PC-3 (cell line): ENCODE measurements around the gene BSN. TPM values are rescaled to one million over a fixed set of nuclear protein-coding genes. Genes with fewer than 3 reads are reported as not detected.
"Not testable (repeated sequence)": the region's sequence is repeated elsewhere in the genome, so short reads cannot be mapped to it uniquely, and the experiment has no call there.

Source experiments
- ATAC-seq: fragments of 200-7000 bp; cut with Tn5 transposase; 2 replicates; pipeline ENCODE4 v1.9.1; 2020; ENCODE audit warnings: mild to moderate bottlenecking, moderate library complexity
- BruUV-seq: library from RNA; stranded (reverse); fragments of 400-500 nt; replicated peaks from 2 replicates; lab custom pipeline; 2021; lab: Mats Ljungman, UMichigan
- CTCF ChIA-PET: fragments of 300-600 bp; sonication (Branson Sonifier 250); formaldehyde crosslinking; loops from one replicate; lab custom pipeline; 2022; ENCODE audit warnings: antibody characterized with exemption; lab: Charles Lee
- POLR2A ChIA-PET: fragments of 300-600 bp; sonication (Branson Sonifier 250); formaldehyde crosslinking; loops from one replicate; lab custom pipeline; 2022; ENCODE audit warnings: antibody characterized with exemption; ENCODE audit not compliant: unreplicated experiment; lab: Charles Lee
- DNase-seq: peaks from one replicate; pipeline ENCODE4 v3.0.0-alpha.2; 2015
- H2AFZ ChIP-seq: fragments of 300-600 bp; sonication (generic); 2 replicates; pipeline ENCODE4 v1.6.0; 2016; ENCODE audit warnings: antibody characterized with exemption, low read length
- H3F3A ChIP-seq: fragments of 300-600 bp; sonication (generic); one replicate; pipeline ENCODE4 v1.6.0; 2017; ENCODE audit warnings: antibody characterized with exemption, low read length, control low read depth, mild to moderate bottlenecking; ENCODE audit not compliant: unreplicated experiment
- H3K27ac ChIP-seq: fragments of 300-600 bp; sonication (generic); 2 replicates; pipeline ENCODE4 v1.5.1; 2016; ENCODE audit warnings: mild to moderate bottlenecking, low read length
- H3K27me3 ChIP-seq: fragments of 300-600 bp; sonication (generic); 2 replicates; pipeline ENCODE4 v1.6.1; 2016; ENCODE audit warnings: low read length, mixed read lengths
- H3K36me3 ChIP-seq: fragments of 300-600 bp; sonication (generic); 2 replicates; pipeline ENCODE4 v1.6.1; 2016; ENCODE audit warnings: low read depth, mixed run types, low read length, mixed read lengths
- H3K4me1 ChIP-seq: fragments of 300-600 bp; sonication (generic); 2 replicates; pipeline ENCODE4 v1.5.1; 2016; ENCODE audit warnings: low read length; ENCODE audit not compliant: insufficient read depth
- H3K4me2 ChIP-seq: fragments of 300-600 bp; sonication (generic); 2 replicates; pipeline ENCODE4 v1.6.0; 2016; ENCODE audit warnings: low read length
- H3K4me3 ChIP-seq: fragments of 300-600 bp; sonication (generic); 2 replicates; pipeline ENCODE4 v1.5.1; 2016; ENCODE audit warnings: mild to moderate bottlenecking, low read length, mixed read lengths
- H3K79me2 ChIP-seq: fragments of 300-600 bp; sonication (generic); 2 replicates; pipeline ENCODE4 v1.6.1; 2017; ENCODE audit warnings: low read length, mixed read lengths
- H3K9ac ChIP-seq: fragments of 300-600 bp; sonication (generic); 2 replicates; pipeline ENCODE4 v1.6.0; 2016; ENCODE audit warnings: mild to moderate bottlenecking, low read length
- H3K9me2 ChIP-seq: fragments of 300-600 bp; sonication (generic); replicated peaks from 2 replicates; pipeline ENCODE4 v1.6.1; 2016; ENCODE audit warnings: mixed run types, low read length, mixed read lengths
- H3K9me3 ChIP-seq: fragments of 300-600 bp; sonication (generic); 2 replicates; pipeline ENCODE4 v1.6.1; 2016; ENCODE audit warnings: low read length, mixed read lengths
- H4K20me1 ChIP-seq: fragments of 300-600 bp; sonication (generic); 2 replicates; pipeline ENCODE4 v1.6.1; 2016; ENCODE audit warnings: low read length, mixed read lengths
- CTCF ChIP-seq: fragments of 300-600 bp; sonication (generic); conservative IDR thresholded peaks from 2 replicates; pipeline ENCODE4 v1.5.1; 2017; ENCODE audit warnings: antibody characterized with exemption, low read depth, mild to moderate bottlenecking, low read length
- EZH2 ChIP-seq: fragments of 300-600 bp; sonication (generic); IDR thresholded peaks from one replicate; pipeline ENCODE4 v1.6.1; 2017; ENCODE audit warnings: antibody characterized with exemption, mild to moderate bottlenecking, low read length; ENCODE audit not compliant: unreplicated experiment
- EZH2phosphoT487 ChIP-seq: fragments of 300-600 bp; sonication (generic); IDR thresholded peaks from 2 replicates; pipeline ENCODE4 v1.6.1; 2018; ENCODE audit warnings: mild to moderate bottlenecking, antibody characterized with exemption, low read length, borderline replicate concordance
- intact Hi-C: fragments of 100-400 bp; cut with micrococcal nuclease; formaldehyde crosslinking; loops from 2 replicates; pipeline ENCODE4 v1.9.0; 2023
- total RNA-seq: library from RNA; depleted of rRNA; stranded (reverse); fragments of >200 nt; gene quantifications from 2 replicates; pipeline ENCODE4 v1.2.3, GENCODE V29; 2014

The BSN gene
- total RNA-seq, 1 experiment from 2014 or later: 0.80 TPM

- Histone ChIP-seq H3F3A (no peaks in the 10 kb centered on the region), H3K9me3 (no peaks in the 10 kb centered on the region), H3K4me1 (no peaks in the 10 kb centered on the region), H3K79me2 (no peaks in the 10 kb centered on the region; the same call in 1 of the 2 replicates), H3K9ac (no peak overlapping the region), H2AFZ (no peak overlapping the region), H3K9me2 (no peaks in the 10 kb centered on the region), H3K36me3 (peaks cover 56% of the 10 kb centered on the region; the same call in 1 of the 2 replicates), H3K27ac (no peak overlapping the region), H3K4me3 (no peak overlapping the region), H3K27me3 (no peaks in the 10 kb centered on the region), H4K20me1 (no peaks in the 10 kb centered on the region), H3K4me2 (no peak overlapping the region)
- ChIA-PET CTCF (no interaction called here), POLR2A (no interaction called here)
- DNase-seq: no peak
- TF ChIP-seq EZH2phosphoT487 (no peak), CTCF (no peak), EZH2 (no peak)
- intact Hi-C loops: no loop called here
- ATAC-seq: no peak
- no TSS peak for BruUV-seq
These were observed 126.9 kb downstream of the BSN start for GRCh38 chr3:49681232-49681522.

- ChIA-PET POLR2A (no interaction called here), CTCF (no interaction called here)
- no TSS peak for BruUV-seq
- peaks cover 52% of the 10 kb centered on the region; the same call in 1 of the 2 replicates for H3K36me3 ChIP-seq
- no peak overlapping the region for H3K4me2 ChIP-seq
- H3K27ac ChIP-seq: no peak overlapping the region
- ATAC-seq: no peak
- no peaks in the 10 kb centered on the region for H4K20me1 ChIP-seq
- no peaks in the 10 kb centered on the region for H3K27me3 ChIP-seq
- intact Hi-C loops: no loop called here
- no peak overlapping the region for H2AFZ ChIP-seq
- H3K9me3 ChIP-seq: no peaks in the 10 kb centered on the region
- H3K4me1 ChIP-seq: no peaks in the 10 kb centered on the region
- H3K9me2 ChIP-seq: no peaks in the 10 kb centered on the region
- no peaks in the 10 kb centered on the region for H3F3A ChIP-seq
- no peak for TF ChIP-seq CTCF
- H3K79me2 ChIP-seq: no peaks in the 10 kb centered on the region; the same call in 1 of the 2 replicates
- no peak overlapping the region for H3K9ac ChIP-seq
- H3K4me3 ChIP-seq: no peak overlapping the region
- no peak for DNase-seq
These were observed 127.3 kb downstream of the BSN start for GRCh38 chr3:49681543-49681942.

GRCh38 chr3:49683162-49683561 lies 128.9 kb downstream of the BSN start:
- no peak for ATAC-seq
- no peaks in the 10 kb centered on the region for H3K27me3 ChIP-seq
- no peaks in the 10 kb centered on the region for H4K20me1 ChIP-seq
- intact Hi-C loops: no loop called here
- TSS peak; percentile 9 for BruUV-seq
- H2AFZ ChIP-seq: no peak overlapping the region
- DNase-seq: no peak
- H3K9me2 ChIP-seq: no peaks in the 10 kb centered on the region
- CTCF ChIA-PET: no interaction called here
- no peak overlapping the region for H3K9ac ChIP-seq
- no peaks in the 10 kb centered on the region for H3F3A ChIP-seq
- H3K27ac ChIP-seq: no peak overlapping the region
- peaks cover 39% of the 10 kb centered on the region; the same call in 1 of the 2 replicates for H3K36me3 ChIP-seq
- no peaks in the 10 kb centered on the region for H3K4me1 ChIP-seq
- no peaks in the 10 kb centered on the region for H3K79me2 ChIP-seq
- no peak overlapping the region for H3K4me3 ChIP-seq
- H3K9me3 ChIP-seq: no peaks in the 10 kb centered on the region
- POLR2A ChIA-PET: no interaction called here
- H3K4me2 ChIP-seq: no peak overlapping the region
- no peak for TF ChIP-seq EZH2

- not testable (repeated sequence) for DNase-seq, BruUV-seq
These were observed 130.2 kb downstream of the BSN start for GRCh38 chr3:49684453-49684852.

GRCh38 chr3:49685103-49685502 lies 130.8 kb downstream of the BSN start:
- H3K79me2 ChIP-seq, ATAC-seq, H3K4me3 ChIP-seq, H3K9me2 ChIP-seq, H3K4me2 ChIP-seq, H3K9ac ChIP-seq, H3F3A ChIP-seq, H3K4me1 ChIP-seq, POLR2A ChIA-PET, BruUV-seq, H4K20me1 ChIP-seq, H2AFZ ChIP-seq, CTCF ChIA-PET, intact Hi-C loops, H3K27ac ChIP-seq, H3K9me3 ChIP-seq, H3K27me3 ChIP-seq, DNase-seq: not testable (repeated sequence)
- peaks cover 25% of the 10 kb centered on the region; the same call in 1 of the 2 replicates for H3K36me3 ChIP-seq

More at GRCh38 chr3:49684453-49684852, 130.2 kb downstream of the BSN start:
- H3K4me2 ChIP-seq, H2AFZ ChIP-seq, H3K4me3 ChIP-seq, H3K27me3 ChIP-seq, POLR2A ChIA-PET, H3K27ac ChIP-seq, H3K9me3 ChIP-seq, H3F3A ChIP-seq, H3K79me2 ChIP-seq, H4K20me1 ChIP-seq, intact Hi-C loops, ATAC-seq, H3K4me1 ChIP-seq, H3K9me2 ChIP-seq, H3K9ac ChIP-seq, CTCF ChIA-PET: not testable (repeated sequence)
- H3K36me3 ChIP-seq: peaks cover 31% of the 10 kb centered on the region; the same call in 1 of the 2 replicates
